ENCODE data around the gene KSR1. TPM values are rescaled to one million over a fixed set of nuclear protein-coding genes. Genes with fewer than 3 reads are reported as not detected.

KSR1 gene
- total RNA-seq, 2 experiments from 2014 or later: 96.6 to 113 TPM

DNA sequence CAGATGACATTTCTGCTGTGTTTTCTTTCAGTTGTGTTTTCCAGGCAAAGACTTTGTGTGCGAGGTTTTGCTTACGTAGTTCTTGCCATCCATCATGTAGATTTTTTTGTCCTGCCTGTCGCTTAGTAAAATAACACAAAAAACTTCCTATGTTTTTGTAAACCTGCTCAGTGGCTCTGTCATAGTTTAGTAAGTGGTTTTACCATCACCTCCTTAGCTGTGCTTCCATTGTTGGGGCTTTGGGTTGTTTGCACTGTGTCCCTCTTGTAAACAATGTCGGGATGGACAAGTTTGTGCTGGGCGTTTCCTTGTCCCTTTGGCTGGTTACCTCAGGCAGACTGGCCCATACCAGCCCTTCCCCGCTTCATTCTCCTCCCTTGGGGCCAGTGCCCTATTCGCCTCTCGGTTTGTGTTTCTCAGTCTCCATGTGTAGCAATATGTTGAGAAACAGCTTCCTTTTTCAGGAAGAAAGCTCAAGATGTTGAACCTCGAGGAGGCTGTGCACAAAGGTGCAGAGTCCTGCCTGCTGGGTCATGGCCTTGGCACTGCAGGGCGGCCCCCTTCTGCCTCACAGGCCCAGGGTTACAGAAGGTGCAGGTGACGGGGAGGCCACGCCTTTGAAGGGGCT, 74.6 kb downstream of the KSR1 start:
- no peak for ATAC-seq
- intact Hi-C loops (cut with DNase I, micrococcal nuclease): no loop called here
- Mint-ChIP-seq H3K36me3 (ENCODE audit: low read depth) (peaks cover 2% of the 10 kb centered on the region), H3K4me3 (no peak overlapping the region), H3K27me3 (no peaks in the 10 kb centered on the region), H3K9me3 (ENCODE audit: low read depth) (no peaks in the 10 kb centered on the region), H3K27ac (peak overlapping the region; percentile 68), H3K4me1 (peaks cover 44% of the 10 kb centered on the region)
- CTCF ChIA-PET: interaction anchor here (1.0 kb wide), 2 partner anchors 10 to 143 kb away, joined by 3 to 4 read pairs; no protein-coding TSS in a partner anchor
- no peak for DNase-seq
- POLR2A ChIA-PET: no interaction called here

DNA sequence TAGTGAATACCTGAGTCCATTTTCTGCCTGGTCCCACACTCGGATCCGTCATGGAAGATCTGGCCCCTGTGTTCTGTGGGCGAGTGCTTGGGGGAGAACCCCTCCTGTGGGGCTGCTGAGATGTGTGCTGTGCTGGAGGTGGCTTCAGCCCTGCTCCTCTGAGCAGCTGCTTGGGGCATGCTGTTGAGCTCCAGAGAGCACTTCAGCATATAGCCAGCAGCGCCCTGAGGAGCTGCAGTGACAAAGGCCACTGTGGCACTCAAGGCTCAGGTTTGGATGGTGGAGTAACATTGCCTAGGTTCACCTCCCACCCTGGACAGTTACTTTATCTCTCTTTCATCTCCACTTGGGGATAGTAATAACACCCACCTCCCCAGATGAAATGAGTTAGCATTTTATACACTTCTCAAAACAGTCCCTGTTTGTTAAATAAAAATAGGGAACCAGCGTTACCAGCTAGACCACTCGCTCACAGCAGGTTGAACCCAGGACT, 75.3 kb downstream of the KSR1 start:
- POLR2A ChIA-PET: no interaction called here
- CTCF ChIA-PET: interaction anchor here (1.0 kb wide), 2 partner anchors 10 to 144 kb away, joined by 3 to 4 read pairs; no protein-coding TSS in a partner anchor
- H3K4me3 Mint-ChIP-seq: no peak overlapping the region
- ATAC-seq (no peak), DNase-seq (no peak)
- no peak overlapping the region for H3K27ac Mint-ChIP-seq
- intact Hi-C loops (cut with DNase I, micrococcal nuclease): no loop called here
- no peaks in the 10 kb centered on the region for H3K9me3 Mint-ChIP-seq (ENCODE audit: low read depth)
- H3K4me1 Mint-ChIP-seq: peaks cover 41% of the 10 kb centered on the region
- H3K36me3 Mint-ChIP-seq (ENCODE audit: low read depth): peaks cover 2% of the 10 kb centered on the region
- no peaks in the 10 kb centered on the region for H3K27me3 Mint-ChIP-seq

DNA sequence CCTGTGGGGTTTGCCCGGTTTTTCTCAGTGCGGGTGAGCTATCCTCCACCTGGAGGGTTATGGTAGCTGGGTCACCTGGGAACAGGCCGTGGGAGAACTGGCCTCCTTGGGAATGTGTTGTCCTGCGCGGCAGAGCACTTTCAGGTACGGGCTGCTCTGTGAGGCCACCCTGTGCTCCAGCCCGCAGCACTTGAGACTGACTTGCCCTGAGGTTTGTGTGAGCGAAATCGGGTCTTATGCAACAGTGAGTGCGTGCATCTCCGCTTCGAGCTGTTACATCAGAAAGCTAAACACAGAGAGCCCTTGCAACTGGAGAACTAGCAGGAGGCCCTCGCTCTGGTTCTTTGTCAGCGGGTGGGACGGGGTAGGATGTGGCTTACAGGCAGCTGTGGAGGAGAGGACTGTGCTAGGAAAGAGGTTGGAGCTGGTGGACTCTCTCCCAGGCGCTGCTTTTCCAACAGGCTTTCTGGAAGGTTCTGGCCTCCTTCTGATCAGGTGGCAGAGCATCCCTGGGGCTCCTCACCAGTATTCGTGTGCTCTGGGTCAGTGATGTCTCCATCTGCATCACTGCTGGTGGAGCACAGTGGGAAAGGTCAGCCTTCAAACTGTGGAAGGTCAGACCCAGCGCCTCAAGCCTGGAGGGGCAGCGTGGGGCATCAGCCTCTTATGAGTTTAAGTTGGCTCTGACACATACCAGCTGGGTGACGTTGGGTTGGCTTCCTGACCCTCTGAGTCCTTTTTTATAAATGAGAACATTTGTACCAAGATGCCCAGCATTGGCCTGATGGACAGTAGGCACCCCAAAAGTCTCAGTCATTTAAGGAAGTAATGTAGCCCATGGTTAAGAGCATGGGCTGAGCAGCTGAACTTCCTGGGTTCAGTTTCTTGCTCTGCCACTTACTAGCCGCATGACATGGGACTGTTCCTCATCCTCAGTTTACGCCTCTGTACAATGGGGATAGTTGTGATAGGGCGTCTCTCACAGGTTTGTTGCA, 76.3 kb downstream of the KSR1 start:
- Mint-ChIP-seq H3K9me3 (ENCODE audit: low read depth) (no peaks in the 10 kb centered on the region), H3K27me3 (no peaks in the 10 kb centered on the region), H3K4me1 (peaks cover 41% of the 10 kb centered on the region), H3K4me3 (no peak overlapping the region), H3K27ac (no peak overlapping the region), H3K36me3 (ENCODE audit: low read depth) (peaks cover 2% of the 10 kb centered on the region)
- ChIA-PET POLR2A (no interaction called here), CTCF (interaction anchor here (0.6 to 0.9 kb wide), 2 partner anchors 178 to 199 kb away, joined by 3 read pairs; no protein-coding TSS in a partner anchor)
- ATAC-seq (no peak), DNase-seq (no peak)
- intact Hi-C loops (cut with DNase I, micrococcal nuclease): no loop called here

- POLR2A ChIA-PET: no interaction called here
- Mint-ChIP-seq H3K4me1 (peaks cover 43% of the 10 kb centered on the region), H3K27ac (no peak overlapping the region), H3K27me3 (no peaks in the 10 kb centered on the region), H3K4me3 (no peak overlapping the region), H3K36me3 (ENCODE audit: low read depth) (peaks cover 2% of the 10 kb centered on the region), H3K9me3 (ENCODE audit: low read depth) (no peaks in the 10 kb centered on the region)
- DNase-seq (no peak), ATAC-seq (no peak)
- CTCF ChIA-PET: interaction anchor here (0.6 to 1.1 kb wide), 3 partner anchors 11 to 237 kb away, joined by 3 to 4 read pairs (median 4); no protein-coding TSS in a partner anchor
- intact Hi-C loops (cut with DNase I, micrococcal nuclease): no loop called here
Observed at GRCh38 chr17:27533874-27534815, 77.9 kb downstream of the KSR1 start.

- DNase-seq (no peak), ATAC-seq (peak; percentile 18)
- Mint-ChIP-seq H3K4me3 (no peak overlapping the region), H3K36me3 (ENCODE audit: low read depth) (peaks cover 2% of the 10 kb centered on the region), H3K27me3 (no peaks in the 10 kb centered on the region), H3K27ac (no peak overlapping the region), H3K9me3 (ENCODE audit: low read depth) (no peaks in the 10 kb centered on the region), H3K4me1 (peaks cover 45% of the 10 kb centered on the region)
- ChIA-PET CTCF (interaction anchor here (0.6 to 1.1 kb wide), 3 partner anchors 10 to 155 kb away, joined by 3 to 4 read pairs (median 3); no protein-coding TSS in a partner anchor), POLR2A (no interaction called here)
- intact Hi-C loops (cut with DNase I, micrococcal nuclease): no loop called here
Observed at GRCh38 chr17:27535178-27535928, 79.1 kb downstream of the KSR1 start.

GRCh38 chr17:27535975-27536374, 79.7 kb downstream of the KSR1 start:
- POLR2A ChIA-PET: no interaction called here
- DNase-seq: no peak
- no peak overlapping the region for H3K27ac Mint-ChIP-seq
- no peaks in the 10 kb centered on the region for H3K9me3 Mint-ChIP-seq (ENCODE audit: low read depth)
- no peak for ATAC-seq
- intact Hi-C loops (cut with DNase I, micrococcal nuclease): no loop called here
- H3K4me3 Mint-ChIP-seq: no peak overlapping the region
- H3K27me3 Mint-ChIP-seq: no peaks in the 10 kb centered on the region
- H3K36me3 Mint-ChIP-seq (ENCODE audit: low read depth): peaks cover 2% of the 10 kb centered on the region
- peaks cover 45% of the 10 kb centered on the region for H3K4me1 Mint-ChIP-seq
- CTCF ChIA-PET: interaction anchor here (0.6 kb wide), 1 partner anchor 20 kb away, joined by 3 read pairs; no protein-coding TSS in a partner anchor

DNA sequence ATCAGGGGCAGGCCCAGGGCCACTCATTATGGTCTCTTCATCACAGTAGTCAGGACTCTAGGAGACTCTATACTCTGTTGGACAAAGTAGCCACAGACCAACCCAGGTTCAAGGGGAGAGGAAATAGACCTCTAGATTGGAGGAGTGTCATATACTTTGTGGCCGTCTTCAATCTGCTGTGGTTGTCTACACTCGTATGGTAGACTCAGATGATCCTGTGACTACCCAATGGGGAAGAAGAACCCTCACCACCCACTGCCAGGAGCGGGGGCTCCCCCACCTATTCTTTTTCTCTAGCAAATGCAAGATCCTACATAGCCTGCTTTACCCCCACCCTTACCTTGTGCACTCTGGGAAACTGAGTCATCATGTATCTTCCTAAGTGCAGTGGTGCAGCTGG, 80.5 kb downstream of the KSR1 start:
- DNase-seq: no peak
- no peak overlapping the region for H3K27ac Mint-ChIP-seq
- no peaks in the 10 kb centered on the region for H3K27me3 Mint-ChIP-seq
- H3K4me3 Mint-ChIP-seq: no peak overlapping the region
- POLR2A ChIA-PET: no interaction called here
- intact Hi-C loops (cut with DNase I, micrococcal nuclease): no loop called here
- peaks cover 2% of the 10 kb centered on the region for H3K36me3 Mint-ChIP-seq (ENCODE audit: low read depth)
- peaks cover 51% of the 10 kb centered on the region for H3K4me1 Mint-ChIP-seq
- CTCF ChIA-PET: interaction anchor here (0.7 kb wide), 1 partner anchor 195 kb away, joined by 3 read pairs; no protein-coding TSS in a partner anchor
- peak; percentile 57 for ATAC-seq
- no peaks in the 10 kb centered on the region for H3K9me3 Mint-ChIP-seq (ENCODE audit: low read depth)

DNA sequence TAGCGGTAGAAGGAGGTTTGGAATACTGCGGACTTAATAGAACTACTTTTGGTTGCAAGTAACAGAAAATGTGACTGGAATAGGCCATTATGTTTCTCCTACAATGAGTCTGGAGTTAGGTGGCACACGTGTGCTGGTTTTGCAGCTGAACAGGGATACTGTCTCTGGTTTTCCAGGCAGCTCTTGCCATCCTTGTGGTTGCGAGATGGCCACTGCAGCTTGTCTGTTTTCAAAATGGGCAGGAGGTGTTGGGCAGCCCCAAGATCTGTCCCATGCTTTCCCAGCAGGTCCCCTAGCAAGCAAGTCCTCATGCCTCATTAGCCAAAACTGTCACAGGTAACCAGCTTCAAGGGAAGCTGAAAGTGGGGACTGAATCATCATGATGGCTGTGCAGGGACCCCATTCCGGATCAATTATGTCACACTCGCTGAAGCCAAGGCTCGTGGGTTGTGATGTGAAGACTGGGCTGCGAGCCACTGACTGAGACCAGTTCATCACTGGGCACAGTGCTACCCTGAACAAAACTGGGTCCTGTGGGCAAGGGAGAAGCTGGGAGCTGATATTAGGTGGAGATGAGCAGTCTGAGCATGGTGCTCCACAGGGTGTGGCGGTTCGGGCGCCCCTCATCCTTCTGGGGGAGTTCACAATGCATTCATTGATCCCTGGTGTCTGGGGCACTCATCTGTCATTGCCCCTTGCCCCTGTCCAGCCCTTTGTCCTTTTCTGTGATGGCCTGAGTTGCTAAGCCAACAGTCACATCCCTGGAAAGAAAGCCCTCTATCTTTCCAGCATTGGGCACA, 82.1 kb downstream of the KSR1 start:
- Mint-ChIP-seq H3K36me3 (ENCODE audit: low read depth) (peaks cover 4% of the 10 kb centered on the region), H3K9me3 (ENCODE audit: low read depth) (no peaks in the 10 kb centered on the region), H3K27me3 (no peaks in the 10 kb centered on the region), H3K27ac (no peak overlapping the region), H3K4me1 (peaks cover 62% of the 10 kb centered on the region), H3K4me3 (no peak overlapping the region)
- POLR2A ChIA-PET: no interaction called here
- DNase-seq (no peak), ATAC-seq (no peak)
- CTCF ChIA-PET: interaction anchor here (0.6 to 1.5 kb wide), 2 partner anchors 11 to 63 kb away, joined by 3 to 5 read pairs; no protein-coding TSS in a partner anchor
- intact Hi-C loops (cut with DNase I, micrococcal nuclease): no loop called here

- no peak overlapping the region for H3K27ac Mint-ChIP-seq
- intact Hi-C loops (cut with DNase I, micrococcal nuclease): no loop called here
- no peak for DNase-seq
- H3K27me3 Mint-ChIP-seq: no peaks in the 10 kb centered on the region
- no peak overlapping the region for H3K4me3 Mint-ChIP-seq
- H3K36me3 Mint-ChIP-seq (ENCODE audit: low read depth): peaks cover 9% of the 10 kb centered on the region
- CTCF ChIA-PET: no interaction called here
- no peak for ATAC-seq
- peaks cover 70% of the 10 kb centered on the region for H3K4me1 Mint-ChIP-seq
- no peaks in the 10 kb centered on the region for H3K9me3 Mint-ChIP-seq (ENCODE audit: low read depth)
- POLR2A ChIA-PET: no interaction called here
Observed at GRCh38 chr17:27539152-27539551, 82.9 kb downstream of the KSR1 start.

Data from activated CD4-positive, alpha-beta T cell treated with anti-CD3 and anti-CD28 coated beads for 36 hours (primary cell).